Measurements from ENCODE around the gene ARID4A. TPM values are rescaled to one million over a fixed set of nuclear protein-coding genes. Genes with fewer than 3 reads are reported as not detected.
"Not testable (repeated sequence)": the region's sequence is repeated elsewhere in the genome, so short reads cannot be mapped to it uniquely, and the experiment has no call there.

The ARID4A gene
- total RNA-seq, 2 donors from 2014 or later: 87.1 to 90.2 TPM

- ATAC-seq: no peak
- no peak for DNase-seq
- Mint-ChIP-seq H3K36me3 (ENCODE audit: low read depth) (peaks cover 3% of the 10 kb centered on the region), H3K4me3 (no peak overlapping the region), H3K4me1 (peaks cover 21% of the 10 kb centered on the region), H3K27me3 (no peaks in the 10 kb centered on the region), H3K27ac (peak overlapping the region; percentile 89)
- no peaks in the 10 kb centered on the region for H3K9me3 ChIP-seq (ENCODE audit: control insufficient read depth, low read length, poor library complexity, severe bottlenecking)
These were observed 1.3 kb downstream of the ARID4A start for GRCh38 chr14:58299401-58300330.

GRCh38 chr14:58301416-58301815, 3.1 kb downstream of the ARID4A start:
- H3K4me1 Mint-ChIP-seq: peaks cover 18% of the 10 kb centered on the region
- ATAC-seq: no peak
- H3K27me3 Mint-ChIP-seq: no peaks in the 10 kb centered on the region
- no peak overlapping the region for H3K27ac Mint-ChIP-seq
- no peak for DNase-seq
- H3K4me3 Mint-ChIP-seq: no peak overlapping the region
- H3K9me3 ChIP-seq (ENCODE audit: control insufficient read depth, low read length, poor library complexity, severe bottlenecking): no peaks in the 10 kb centered on the region
- H3K36me3 Mint-ChIP-seq (ENCODE audit: low read depth): peaks cover 6% of the 10 kb centered on the region

DNA sequence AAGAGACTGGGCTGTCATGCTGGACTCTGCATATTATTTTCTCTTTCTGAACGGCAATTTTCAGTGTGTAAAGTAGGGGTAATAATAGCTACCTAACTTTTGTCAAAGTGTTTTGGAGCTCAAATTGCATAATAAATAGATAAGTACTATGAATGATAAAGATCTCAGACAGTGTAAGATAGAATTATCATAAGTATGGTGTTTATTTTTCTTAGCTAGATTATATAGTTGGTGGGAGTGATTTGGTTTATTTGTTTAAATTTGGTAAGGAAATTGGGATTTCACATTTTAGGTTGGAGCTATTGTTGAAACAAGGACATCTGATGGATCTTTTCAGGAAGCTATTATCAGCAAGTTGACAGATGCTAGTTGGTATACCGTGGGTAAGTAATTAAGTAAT, 7.4 kb downstream of the ARID4A start:
- Mint-ChIP-seq H3K27ac (peak overlapping the region; percentile 34), H3K36me3 (ENCODE audit: low read depth) (peaks cover 7% of the 10 kb centered on the region), H3K4me1 (peaks cover 17% of the 10 kb centered on the region), H3K4me3 (no peak overlapping the region), H3K27me3 (no peaks in the 10 kb centered on the region)
- DNase-seq: no peak
- no peaks in the 10 kb centered on the region for H3K9me3 ChIP-seq (ENCODE audit: control insufficient read depth, low read length, poor library complexity, severe bottlenecking)
- ATAC-seq: no peak

- Mint-ChIP-seq H3K4me3 (no peak overlapping the region), H3K27me3 (no peaks in the 10 kb centered on the region), H3K36me3 (ENCODE audit: low read depth) (peaks cover 7% of the 10 kb centered on the region), H3K4me1 (peaks cover 17% of the 10 kb centered on the region), H3K27ac (no peak overlapping the region)
- no peaks in the 10 kb centered on the region for H3K9me3 ChIP-seq (ENCODE audit: control insufficient read depth, low read length, poor library complexity, severe bottlenecking)
- no peak for ATAC-seq
- no peak for DNase-seq
These were observed 9.4 kb downstream of the ARID4A start for GRCh38 chr14:58307597-58308316.

DNA sequence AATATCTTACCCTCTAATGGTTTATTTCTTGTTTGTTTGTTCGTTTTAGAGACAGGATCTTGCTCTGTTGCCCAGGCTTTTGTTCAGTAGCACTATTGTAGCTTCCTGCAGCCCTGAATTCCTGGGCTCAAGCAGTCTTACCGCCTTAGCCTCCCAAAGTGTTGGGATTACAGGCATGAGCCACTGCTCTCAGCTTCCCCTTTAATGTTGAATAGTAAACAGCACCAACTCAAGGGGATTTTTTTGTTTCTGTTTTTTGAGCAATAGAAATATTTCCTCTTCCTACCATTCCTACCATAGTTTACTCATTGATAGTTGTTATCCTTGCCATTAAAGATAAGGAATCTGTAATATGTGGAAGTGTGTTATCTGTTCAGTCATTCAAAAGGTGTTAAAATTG, 10.7 kb downstream of the ARID4A start:
- Mint-ChIP-seq H3K27ac (peak overlapping the region; percentile 61), H3K4me3 (no peak overlapping the region)

GRCh38 chr14:58313699-58314098, 15.3 kb downstream of the ARID4A start:
- H3K9me3 ChIP-seq (ENCODE audit: control insufficient read depth, low read length, poor library complexity, severe bottlenecking): no peaks in the 10 kb centered on the region
- Mint-ChIP-seq H3K27me3 (no peaks in the 10 kb centered on the region), H3K36me3 (ENCODE audit: low read depth) (peaks cover 6% of the 10 kb centered on the region), H3K4me1 (peaks cover 9% of the 10 kb centered on the region), H3K27ac (no peak overlapping the region), H3K4me3 (no peak overlapping the region)
- DNase-seq (no peak), ATAC-seq (no peak)

More for the DNA sequence above, 10.7 kb downstream of the ARID4A start:
- H3K4me1 Mint-ChIP-seq: peaks cover 15% of the 10 kb centered on the region
- H3K9me3 ChIP-seq (ENCODE audit: control insufficient read depth, low read length, poor library complexity, severe bottlenecking): no peaks in the 10 kb centered on the region
- ATAC-seq (no peak), DNase-seq (no peak)
- H3K36me3 Mint-ChIP-seq (ENCODE audit: low read depth): peaks cover 7% of the 10 kb centered on the region
- no peaks in the 10 kb centered on the region for H3K27me3 Mint-ChIP-seq

GRCh38 chr14:58315606-58316005, 17.3 kb downstream of the ARID4A start:
- Mint-ChIP-seq H3K4me3 (no peak overlapping the region), H3K36me3 (ENCODE audit: low read depth) (peaks cover 2% of the 10 kb centered on the region), H3K27me3 (no peaks in the 10 kb centered on the region), H3K4me1 (peaks cover 2% of the 10 kb centered on the region), H3K27ac (no peak overlapping the region)
- DNase-seq: no peak
- ATAC-seq: no peak
- no peaks in the 10 kb centered on the region for H3K9me3 ChIP-seq (ENCODE audit: control insufficient read depth, low read length, poor library complexity, severe bottlenecking)

- Mint-ChIP-seq H3K27me3 (no peaks in the 10 kb centered on the region), H3K36me3 (ENCODE audit: low read depth) (peaks cover 4% of the 10 kb centered on the region), H3K4me1 (peaks cover 15% of the 10 kb centered on the region), H3K27ac (peak overlapping the region; percentile 65), H3K4me3 (no peak overlapping the region)
- DNase-seq: no peak
- H3K9me3 ChIP-seq (ENCODE audit: control insufficient read depth, low read length, poor library complexity, severe bottlenecking): no peaks in the 10 kb centered on the region
- ATAC-seq: no peak
These were observed 28.7 kb downstream of the ARID4A start for GRCh38 chr14:58327019-58327418.

DNA sequence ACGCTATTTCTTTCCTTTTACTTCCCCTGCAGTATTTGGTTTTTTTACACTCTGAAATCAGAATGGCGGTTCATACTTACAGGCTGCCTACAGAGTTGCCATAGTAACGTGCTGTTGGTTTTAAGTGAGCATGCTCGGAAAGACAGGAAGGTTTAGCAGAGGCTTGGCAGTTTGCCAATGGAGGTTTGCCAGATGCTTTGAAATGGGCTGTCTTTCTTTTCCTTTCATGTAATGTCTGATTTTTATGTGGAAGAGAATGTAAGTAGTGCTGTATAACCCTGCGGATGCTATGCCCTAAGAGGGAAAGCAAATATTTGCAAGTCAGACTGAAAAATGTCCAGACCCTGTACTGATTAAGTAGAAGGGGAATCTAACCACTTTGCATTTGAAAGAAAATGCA, 32.8 kb downstream of the ARID4A start:
- H3K4me3 Mint-ChIP-seq: peak overlapping the region; percentile 74
- peaks cover 10% of the 10 kb centered on the region for H3K36me3 Mint-ChIP-seq (ENCODE audit: low read depth)
- H3K27me3 Mint-ChIP-seq: no peaks in the 10 kb centered on the region
- ATAC-seq (peak; percentile 98), DNase-seq (peak; percentile 68 to 83 (median 78))
- peaks cover 22% of the 10 kb centered on the region for H3K4me1 Mint-ChIP-seq
- H3K9me3 ChIP-seq (ENCODE audit: control insufficient read depth, low read length, poor library complexity, severe bottlenecking): no peaks in the 10 kb centered on the region
- peak overlapping the region; percentile 98 for H3K27ac Mint-ChIP-seq

- DNase-seq (no peak), ATAC-seq (no peak)
- Mint-ChIP-seq H3K4me1 (peaks cover 19% of the 10 kb centered on the region), H3K27me3 (no peaks in the 10 kb centered on the region), H3K27ac (peak overlapping the region; percentile 98), H3K36me3 (ENCODE audit: low read depth) (peaks cover 10% of the 10 kb centered on the region), H3K4me3 (no peak overlapping the region)
- H3K9me3 ChIP-seq (ENCODE audit: control insufficient read depth, low read length, poor library complexity, severe bottlenecking): no peaks in the 10 kb centered on the region
These were observed 34.2 kb downstream of the ARID4A start for GRCh38 chr14:58332561-58332960.

DNA sequence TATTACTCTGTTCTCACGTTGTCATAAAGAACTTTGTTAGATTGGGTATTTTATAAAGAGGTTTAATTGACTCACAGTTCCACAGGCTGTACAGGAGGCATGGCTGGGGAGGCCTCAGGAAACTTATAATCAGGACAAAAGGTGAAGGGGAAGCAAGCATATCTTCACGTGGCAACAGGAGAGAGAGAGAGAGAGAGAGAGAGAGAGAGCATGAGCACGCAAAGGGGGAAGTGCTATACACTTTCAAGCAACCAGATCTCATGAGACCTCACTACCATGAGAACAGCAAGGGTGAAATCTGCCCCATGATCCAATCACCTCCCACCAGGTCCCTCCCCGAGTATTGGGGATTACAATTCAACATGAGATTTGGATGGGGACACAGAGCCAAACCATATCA, 41.3 kb downstream of the ARID4A start:
- peaks cover 17% of the 10 kb centered on the region for H3K4me1 Mint-ChIP-seq
- not testable (repeated sequence) for H3K4me3 Mint-ChIP-seq; H3K27me3 Mint-ChIP-seq; DNase-seq; ATAC-seq; H3K9me3 ChIP-seq (ENCODE audit: control insufficient read depth, low read length, poor library complexity, severe bottlenecking)
- H3K36me3 Mint-ChIP-seq (ENCODE audit: low read depth): peaks cover 15% of the 10 kb centered on the region
- peak overlapping the region; percentile 53 for H3K27ac Mint-ChIP-seq

GRCh38 chr14:58341152-58341748, 42.9 kb downstream of the ARID4A start:
- no peak overlapping the region for H3K4me3 Mint-ChIP-seq
- ATAC-seq: no peak
- H3K27me3 Mint-ChIP-seq: no peaks in the 10 kb centered on the region
- DNase-seq: no peak
- H3K4me1 Mint-ChIP-seq: peaks cover 11% of the 10 kb centered on the region
- peak overlapping the region; percentile 53 for H3K27ac Mint-ChIP-seq
- no peaks in the 10 kb centered on the region for H3K9me3 ChIP-seq (ENCODE audit: control insufficient read depth, low read length, poor library complexity, severe bottlenecking)
- H3K36me3 Mint-ChIP-seq (ENCODE audit: low read depth): peaks cover 7% of the 10 kb centered on the region

GRCh38 chr14:58343535-58343934, 45.2 kb downstream of the ARID4A start:
- not testable (repeated sequence) for H3K36me3 Mint-ChIP-seq (ENCODE audit: low read depth); H3K27me3 Mint-ChIP-seq; DNase-seq; ATAC-seq; H3K9me3 ChIP-seq (ENCODE audit: control insufficient read depth, low read length, poor library complexity, severe bottlenecking); H3K4me3 Mint-ChIP-seq; H3K27ac Mint-ChIP-seq
- peaks cover 11% of the 10 kb centered on the region for H3K4me1 Mint-ChIP-seq

All from T-helper 17 cell (primary cell).